RCC 7860 (cell line): ENCODE data around the gene ATP1A1.
A peak's percentile ranks its signal among the peaks of the same experiment; 100 is the strongest.

Source experiments
- DNase-seq: peaks from one replicate; pipeline ENCODE4 v3.0.0-alpha.2; 2015; ENCODE audit warnings: low spot score
- FAIRE-seq: peaks from 2 replicates; lab custom pipeline; 2012; peaks lifted over from hg19 to GRCh38; lab: Jason Lieb, UNC

Gene ATP1A1

DNA sequence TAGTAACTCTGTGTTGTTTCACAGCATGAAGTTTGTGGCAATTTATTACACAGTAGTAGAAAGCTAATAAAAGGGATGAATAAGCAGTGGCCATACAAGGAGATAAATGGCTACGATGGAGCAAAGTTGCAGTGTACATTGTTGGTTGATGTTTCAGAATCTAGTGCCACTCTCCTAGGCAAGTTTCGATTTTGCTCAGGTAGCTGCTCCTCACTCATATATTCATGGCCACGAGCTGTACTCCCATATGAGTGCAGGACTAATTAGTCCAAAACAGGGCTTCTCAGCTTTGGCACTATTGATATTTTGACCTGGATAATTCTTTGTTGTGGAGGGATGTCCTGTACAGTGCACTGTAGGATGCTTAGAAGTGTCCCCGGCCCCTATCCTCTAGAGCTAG is 30.0 kb upstream of the ATP1A1 start:
- DNase-seq, result no peak
- FAIRE-seq, result no peak

DNA sequence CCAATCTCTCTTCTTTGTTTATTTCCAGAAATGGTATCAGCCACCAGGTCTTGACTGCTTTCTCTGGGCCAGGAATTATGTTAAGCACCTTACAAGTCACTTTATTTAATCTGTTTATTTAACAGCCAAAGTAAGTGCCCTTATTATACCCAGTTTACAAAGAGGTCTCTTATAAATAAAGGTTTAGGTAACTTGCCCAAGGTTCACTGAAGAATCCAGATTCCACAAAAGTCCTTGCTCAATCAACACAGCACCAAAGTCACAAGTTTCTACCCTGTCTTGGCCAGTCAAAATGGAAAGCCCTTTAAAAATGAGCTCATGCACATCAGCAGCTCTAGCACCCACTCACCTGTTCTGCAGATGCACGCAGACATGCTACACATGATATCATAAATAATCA is 28.0 kb upstream of the ATP1A1 start:
- no peak for DNase-seq
- FAIRE-seq, result no peak

DNA sequence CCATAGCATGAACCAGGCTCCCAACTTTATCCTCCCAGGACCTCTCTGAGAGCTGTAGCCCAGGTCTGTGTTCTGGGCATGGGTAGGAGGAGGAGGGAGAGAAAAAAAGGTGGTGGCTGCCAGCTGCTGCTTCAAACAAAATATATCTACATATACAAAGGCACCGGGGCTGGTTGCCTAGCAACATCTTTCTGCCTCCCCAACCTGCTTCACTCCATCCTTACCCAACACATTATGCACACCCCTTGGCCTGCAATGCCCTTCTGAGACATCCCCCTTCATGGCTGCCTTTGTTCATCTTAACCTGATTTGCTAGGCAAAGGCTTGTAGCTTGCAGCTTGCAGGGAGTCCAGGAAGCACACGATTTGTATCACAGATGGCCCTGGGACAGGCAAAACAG is 27.2 kb upstream of the ATP1A1 start:
- DNase-seq, result no peak
- FAIRE-seq, result no peak

DNA sequence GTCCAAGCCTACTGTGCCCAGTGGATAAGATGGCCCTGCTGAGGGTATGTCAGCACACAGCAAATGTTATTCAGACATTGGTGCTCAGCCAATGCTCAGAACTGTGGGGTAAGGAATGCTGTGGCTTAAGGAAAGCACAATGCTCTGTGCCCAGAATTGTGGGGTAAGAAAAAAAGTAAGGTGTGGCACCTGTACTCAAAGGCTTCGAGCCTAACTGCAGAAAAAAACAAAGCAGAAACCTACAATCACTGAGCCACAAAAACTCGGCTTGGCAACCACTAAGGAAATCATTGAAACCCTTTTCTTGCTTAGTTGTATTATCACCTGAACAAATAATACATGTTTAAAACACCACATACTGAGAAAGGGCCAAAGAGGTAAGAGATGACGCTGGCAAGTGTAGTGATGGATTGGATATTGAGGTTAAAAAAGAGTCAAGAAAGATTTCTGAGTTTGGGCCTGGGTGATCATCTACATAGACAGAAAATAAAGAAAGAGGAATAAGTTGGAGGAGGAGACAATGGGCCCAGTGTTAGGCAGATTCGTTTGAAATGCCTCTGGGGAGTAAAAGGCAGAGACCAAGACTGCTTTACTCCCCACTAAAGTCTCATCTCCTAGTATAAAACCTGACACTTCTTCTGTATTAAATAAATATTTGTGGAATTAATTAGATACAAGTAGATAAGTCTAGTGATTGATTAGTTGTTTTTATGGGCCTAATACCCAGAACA is 25.9 kb upstream of the ATP1A1 start:
- DNase-seq, result no peak
- no peak for FAIRE-seq

DNA sequence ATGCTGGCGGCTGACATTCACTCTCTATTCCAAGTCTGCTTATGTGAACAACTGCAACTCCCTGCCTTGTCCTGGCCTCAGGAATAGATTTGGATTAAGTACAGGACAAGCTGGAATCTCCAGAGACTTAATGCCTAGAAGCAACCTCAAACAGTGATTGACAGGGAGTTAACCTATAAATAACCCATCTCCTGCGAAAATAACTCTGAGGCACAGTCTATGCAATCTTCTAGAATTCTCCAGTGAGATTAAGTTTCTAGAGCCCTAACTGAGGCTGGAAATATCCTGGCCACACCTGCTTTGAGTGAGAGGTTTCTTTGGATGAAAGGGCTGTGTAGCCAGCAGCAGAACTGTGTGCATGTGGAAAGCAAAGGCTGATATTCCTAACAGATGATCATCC is 25.3 kb upstream of the ATP1A1 start:
- no peak for FAIRE-seq
- no peak for DNase-seq

DNA sequence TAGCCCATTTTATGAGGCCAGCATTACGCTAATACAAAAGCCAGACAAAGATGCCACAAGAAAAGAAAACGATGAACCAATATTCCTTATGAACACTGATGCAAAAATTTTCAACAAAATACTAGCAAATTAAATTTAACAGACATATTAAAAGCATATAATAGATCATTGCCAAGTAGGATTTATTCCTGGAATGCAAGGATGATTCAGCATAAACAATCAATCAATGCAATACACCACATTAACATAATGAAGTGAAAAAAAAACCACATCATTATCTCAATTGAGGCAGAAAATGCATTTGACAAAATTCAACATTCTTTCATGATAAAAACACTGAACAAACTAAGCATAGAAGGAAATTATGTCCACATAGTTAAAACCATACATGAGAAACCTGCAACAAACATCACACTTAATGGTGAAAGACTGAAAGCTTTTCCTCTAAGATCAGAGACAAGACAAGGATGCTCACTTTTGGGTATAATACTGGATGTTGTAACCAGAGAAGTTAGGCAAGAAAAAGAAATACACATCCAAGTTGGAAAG is 22.9 kb upstream of the ATP1A1 start:
- DNase-seq, result no peak
- no peak for FAIRE-seq

DNA sequence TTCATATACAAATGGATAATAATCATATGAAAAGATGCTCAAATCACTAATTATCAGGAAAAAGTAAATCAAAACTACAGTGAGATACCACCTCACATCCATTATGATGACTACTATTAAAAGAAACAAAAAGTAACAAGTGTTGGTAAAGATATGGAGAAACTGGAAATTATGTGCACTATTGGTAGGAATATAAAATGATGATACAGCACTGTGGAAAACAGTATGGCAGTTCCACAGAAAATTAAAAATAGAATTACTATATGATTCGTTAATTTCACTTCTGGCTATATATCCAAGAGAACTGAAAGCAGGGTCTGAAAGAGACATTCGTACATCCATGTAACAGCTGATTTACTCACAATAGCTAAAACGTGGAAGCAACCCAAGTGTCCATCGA is 21.1 kb upstream of the ATP1A1 start:
- no peak for DNase-seq
- no peak for FAIRE-seq

DNA sequence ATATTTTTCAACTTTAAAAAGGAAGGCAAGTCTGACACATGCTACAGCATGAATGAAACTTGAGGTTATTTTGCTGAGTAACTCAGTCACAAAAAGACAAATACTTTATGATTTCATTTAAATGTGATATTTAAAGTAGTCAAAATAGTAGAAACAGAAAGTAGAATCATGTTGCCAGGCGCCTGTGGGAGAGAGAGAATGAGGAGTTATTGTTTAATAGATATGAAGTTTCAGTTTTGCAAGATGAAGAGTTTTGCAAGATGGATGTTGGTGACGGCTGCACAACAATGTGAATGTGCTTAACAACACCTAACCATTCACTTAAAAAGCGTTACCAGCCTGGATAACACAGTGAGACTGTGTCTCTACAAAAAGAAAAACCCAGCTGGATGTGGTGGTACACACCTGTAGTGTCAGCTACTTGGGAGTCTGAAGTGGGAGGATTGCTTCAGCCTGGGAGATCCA is 20.7 kb upstream of the ATP1A1 start:
- no peak for DNase-seq
- no peak for FAIRE-seq

DNA sequence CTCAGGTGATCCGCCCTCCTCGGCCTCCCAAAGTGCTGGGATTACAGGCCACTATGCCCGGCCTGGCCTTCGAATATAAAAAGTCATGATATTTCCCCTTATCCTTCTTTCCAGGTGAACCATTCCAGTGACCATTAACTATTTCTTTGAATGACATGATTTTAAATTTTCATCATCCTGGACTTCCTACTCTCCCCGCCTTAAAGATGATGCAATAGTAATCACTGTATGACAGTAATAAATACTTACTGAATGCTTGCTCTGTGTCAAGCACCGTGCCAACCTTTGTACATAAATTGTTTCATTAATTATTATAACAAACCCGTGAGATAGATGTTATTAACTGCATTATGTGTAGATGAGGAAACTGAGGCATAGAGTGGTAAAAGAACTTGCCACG is 19.9 kb upstream of the ATP1A1 start:
- no peak for DNase-seq
- no peak for FAIRE-seq

DNA sequence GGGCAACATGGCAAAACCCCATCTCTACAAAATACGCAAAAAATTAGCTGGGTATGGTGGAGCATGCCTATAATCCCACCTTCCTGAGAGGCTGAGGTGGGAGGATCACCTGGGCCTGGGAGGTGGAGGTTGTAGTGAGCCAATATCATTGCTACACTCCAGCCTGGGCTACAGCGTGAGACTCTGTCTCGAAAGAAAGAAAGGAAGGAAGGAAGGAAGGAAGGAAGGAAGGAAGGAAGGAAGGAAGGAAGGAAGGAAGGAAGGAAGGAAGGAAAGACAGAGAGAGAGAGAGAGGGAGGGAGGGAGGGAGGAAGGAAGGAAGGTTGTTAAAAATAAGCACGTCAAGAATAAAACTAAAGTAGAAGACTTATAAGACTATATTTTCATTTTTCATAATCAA is 17.0 kb upstream of the ATP1A1 start:
- DNase-seq, result no peak
- no peak for FAIRE-seq

DNA sequence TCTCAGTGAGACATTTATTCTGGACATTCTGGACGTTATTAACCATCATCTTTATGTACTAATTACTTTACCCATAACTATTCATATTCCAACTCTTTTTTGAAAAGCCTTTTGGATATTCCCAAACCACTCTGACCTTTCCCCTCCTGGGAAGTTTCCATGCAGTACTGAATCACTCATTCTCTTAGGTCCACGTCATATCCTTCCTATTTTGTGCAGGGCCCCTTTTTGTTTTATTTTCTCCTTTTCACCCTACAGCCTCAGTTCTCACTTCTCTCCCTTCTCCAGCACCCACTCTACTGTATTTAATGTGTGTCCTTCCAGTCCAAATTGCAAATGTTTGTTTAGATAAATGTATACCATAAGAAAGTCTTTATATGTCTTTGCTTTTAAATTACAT is 16.4 kb upstream of the ATP1A1 start:
- no peak for DNase-seq
- no peak for FAIRE-seq

DNA sequence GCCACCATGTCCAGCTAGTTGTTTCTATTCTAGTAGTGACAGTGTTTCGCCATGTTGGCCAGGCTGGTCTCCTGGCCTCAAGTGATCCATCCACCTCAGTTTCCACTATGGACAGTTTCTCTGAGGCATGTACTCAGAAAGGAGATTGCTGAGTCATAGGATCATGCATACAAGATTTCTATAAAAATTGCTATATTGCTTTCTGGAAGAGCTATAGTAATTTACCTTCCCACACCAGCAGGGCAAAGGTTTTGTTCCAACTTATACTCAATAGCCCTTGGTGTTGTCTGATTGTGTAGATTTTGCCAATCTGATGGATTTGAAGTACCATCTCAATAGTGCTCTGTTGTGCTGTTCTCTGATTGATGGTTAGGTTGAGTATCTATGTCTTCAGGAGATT is 15.6 kb upstream of the ATP1A1 start:
- DNase-seq, result no peak
- no peak for FAIRE-seq

DNA sequence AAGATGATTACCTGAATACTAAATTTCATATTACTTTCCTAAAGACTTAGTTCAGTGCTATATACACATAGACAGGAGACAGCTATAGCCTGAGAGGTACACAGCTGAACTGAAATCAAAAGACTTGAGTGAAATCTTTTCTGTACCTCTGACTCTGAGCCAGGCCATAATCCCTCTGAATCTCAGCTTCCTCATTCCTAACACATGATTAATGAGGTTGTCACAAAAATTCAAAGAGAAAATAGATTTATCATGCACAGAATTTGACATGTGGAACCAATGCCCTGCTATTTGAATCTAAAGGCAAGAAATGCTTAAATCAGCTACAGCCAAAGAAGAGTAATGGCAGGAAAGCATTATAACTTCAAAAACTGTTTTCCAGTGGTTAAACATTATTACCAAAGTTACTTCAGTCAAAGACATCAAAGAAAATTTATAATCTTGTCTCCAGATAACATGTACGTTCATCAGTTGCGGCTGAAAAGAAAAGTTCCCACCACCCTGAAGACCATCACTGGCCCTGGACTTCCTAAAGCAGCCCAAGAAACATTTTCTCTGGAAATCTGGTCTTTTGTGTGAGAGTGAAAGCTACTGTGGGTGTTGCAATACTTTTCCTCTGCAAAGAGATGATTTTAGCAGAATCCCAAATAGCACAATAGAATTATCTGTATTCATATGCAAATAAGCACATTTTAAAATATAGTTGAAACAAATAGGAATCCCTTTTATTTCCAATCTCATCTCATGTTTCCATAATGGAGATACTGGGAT is 13.8 kb upstream of the ATP1A1 start:
- peak; percentile 27 for DNase-seq
- FAIRE-seq, result peak; percentile 43

DNA sequence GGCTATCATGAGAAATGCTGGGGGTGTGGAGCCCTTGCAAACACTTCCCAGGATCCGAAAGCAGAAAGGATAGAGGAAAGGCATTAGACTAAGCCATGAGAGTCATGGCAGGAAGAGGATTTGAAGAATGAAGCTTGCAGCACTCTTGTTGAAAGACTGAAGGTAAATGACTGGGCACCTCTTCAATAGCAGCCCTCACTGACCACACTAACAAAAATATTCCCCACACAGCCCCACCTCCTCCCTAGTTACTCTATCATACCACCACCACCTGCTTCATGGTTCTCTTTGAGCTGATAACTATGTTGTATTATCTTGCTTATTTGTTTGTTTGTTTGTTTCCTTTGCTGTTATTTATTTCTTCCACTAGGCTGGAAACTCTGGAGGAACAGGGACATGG is 13.2 kb upstream of the ATP1A1 start:
- no peak for FAIRE-seq
- no peak for DNase-seq

DNA sequence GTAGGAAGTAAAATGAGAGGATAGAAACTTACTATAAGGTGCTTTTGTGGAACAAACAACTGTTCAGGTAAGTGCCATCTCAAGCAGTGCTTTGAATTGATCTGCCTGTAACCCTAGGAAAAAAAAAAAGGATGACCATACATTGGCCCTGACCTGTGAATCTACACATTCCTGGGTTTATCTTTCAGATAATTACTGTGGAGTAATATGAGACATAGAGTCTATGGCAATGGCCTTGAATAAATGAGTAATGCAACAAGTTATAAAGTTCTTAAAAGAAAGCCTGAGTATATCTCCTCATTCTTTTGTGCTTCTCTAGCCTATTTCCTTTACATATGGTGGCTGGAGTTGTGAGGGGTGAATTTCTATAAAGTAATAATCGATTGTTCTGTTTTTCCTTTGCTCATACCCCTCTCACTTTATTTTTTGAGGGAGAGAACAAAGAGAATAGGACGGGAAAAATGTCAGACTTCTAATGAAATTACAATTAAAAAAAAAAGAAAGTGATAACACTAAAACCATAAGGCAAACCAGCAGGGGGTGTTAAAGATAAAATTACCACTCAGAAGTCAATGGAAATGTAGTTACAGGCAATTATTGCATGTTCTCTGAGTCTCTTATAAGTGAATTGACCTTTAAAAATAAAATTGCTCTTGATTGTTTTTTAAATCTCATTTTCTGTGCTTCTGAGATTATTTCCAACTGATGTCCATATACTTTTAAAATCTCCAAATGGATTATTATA is 12.4 kb upstream of the ATP1A1 start:
- FAIRE-seq (no peak), DNase-seq (no peak)

DNA sequence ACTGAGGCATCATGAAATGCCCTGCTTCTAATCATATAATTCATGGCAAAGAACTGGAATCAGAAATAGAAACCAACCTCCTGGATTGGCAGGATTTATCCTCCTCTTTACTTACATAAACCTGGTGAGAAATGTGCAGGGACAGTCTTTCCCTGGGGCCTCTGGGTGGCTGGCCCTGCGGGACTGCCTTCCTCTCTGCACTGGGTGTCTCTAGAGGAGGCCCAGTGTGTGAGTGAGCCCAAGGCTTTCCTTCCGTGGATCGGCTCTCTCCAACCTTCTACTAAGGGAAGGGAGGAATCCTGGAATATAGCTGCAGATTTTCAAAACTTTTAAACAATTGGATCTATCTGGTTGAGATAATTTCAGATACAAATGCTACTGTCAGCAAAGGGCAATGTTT is 11.4 kb upstream of the ATP1A1 start:
- DNase-seq, result no peak
- no peak for FAIRE-seq

DNA sequence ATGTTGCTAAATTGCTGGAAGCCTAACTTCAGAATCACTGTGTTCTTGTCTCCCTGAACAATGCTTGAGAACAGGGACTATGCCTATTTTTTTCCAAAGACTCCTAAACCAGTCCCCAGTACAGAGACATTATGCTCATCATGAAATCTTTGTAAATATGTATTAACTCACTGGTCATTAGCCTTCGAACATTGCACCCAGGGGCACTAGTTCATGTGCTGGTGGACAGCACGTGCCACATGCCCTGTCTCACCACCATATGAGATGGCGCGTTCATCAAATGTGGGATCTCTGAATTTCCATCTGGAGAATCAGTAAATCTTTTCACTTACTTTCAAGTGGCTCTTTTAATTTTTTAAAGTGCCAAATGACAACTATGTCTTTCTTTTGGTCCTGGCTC is 11.0 kb upstream of the ATP1A1 start:
- no peak for DNase-seq
- no peak for FAIRE-seq

DNA sequence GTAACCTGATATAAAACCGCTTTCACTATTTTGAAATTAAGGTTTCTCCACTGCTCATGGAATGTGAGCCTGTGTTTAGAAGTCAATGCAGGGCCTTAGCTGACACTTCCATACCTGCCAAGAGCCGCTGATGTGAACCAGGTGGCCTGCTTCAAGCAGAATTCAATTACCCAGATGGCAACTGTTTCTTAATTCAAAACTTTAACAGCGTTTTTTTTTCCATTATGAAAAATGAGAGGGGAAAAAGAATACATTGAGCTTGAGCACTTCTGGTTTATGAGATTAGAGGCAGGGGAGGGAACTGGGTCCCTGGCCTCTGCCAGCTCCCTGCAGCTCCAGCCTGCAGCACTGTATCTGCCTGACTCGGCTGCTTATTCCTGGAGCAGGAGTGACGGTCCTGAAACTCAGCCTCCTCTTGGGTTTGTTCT is 7.7 kb upstream of the ATP1A1 start:
- FAIRE-seq (no peak), DNase-seq (no peak)

DNA sequence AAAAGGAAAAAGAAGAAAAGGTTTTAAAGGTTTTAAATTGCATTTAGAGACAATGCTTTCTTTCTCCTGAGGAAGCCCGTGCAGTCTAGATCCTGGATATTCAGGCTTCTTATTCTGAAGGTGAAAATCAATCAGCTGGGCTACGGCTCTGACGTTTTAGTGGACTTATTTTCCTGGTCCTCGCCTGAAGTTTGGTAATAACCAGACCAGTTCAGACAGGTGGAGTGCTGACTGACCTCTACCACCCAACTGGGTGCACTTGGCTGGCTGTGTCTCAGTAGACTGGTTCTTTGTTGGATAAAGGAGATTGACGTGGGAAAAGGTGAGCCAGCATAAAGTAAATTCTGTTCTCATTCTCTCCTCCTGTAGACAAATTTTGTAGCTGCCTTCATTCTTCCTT is 7.2 kb upstream of the ATP1A1 start:
- FAIRE-seq (no peak), DNase-seq (no peak)

DNA sequence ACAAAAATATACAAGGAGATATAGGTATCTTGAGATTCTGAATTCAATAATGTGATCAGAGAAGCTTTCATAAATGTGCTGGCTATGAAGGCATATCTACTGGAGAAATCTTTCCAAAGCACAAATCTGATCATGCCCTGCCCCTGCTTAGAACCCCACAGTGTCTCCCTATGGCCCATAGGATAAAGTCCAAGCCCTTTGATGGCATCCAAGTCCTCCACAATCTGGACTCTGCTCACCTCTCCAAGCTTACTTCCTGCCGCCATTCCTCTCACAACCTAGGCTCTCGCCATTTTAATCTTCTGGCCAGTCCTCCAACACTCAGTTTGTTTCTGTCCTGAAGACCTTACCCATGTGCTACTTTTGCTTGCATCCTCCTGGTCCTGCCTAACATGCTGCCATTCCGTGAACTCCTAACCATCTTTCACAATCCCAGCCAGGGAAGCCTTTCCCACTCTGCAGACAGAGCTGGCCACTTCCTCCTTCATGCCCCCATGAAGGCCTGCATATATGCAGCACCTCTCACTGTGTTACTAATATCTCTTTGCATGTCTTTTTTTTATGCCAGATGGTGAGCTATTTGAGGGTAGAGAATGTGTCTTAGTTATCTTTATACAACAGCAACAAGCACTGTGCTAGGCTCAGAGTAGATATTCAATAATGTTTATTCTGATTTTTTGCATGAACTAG is 5.6 kb upstream of the ATP1A1 start:
- no peak for FAIRE-seq
- DNase-seq, result no peak

DNA sequence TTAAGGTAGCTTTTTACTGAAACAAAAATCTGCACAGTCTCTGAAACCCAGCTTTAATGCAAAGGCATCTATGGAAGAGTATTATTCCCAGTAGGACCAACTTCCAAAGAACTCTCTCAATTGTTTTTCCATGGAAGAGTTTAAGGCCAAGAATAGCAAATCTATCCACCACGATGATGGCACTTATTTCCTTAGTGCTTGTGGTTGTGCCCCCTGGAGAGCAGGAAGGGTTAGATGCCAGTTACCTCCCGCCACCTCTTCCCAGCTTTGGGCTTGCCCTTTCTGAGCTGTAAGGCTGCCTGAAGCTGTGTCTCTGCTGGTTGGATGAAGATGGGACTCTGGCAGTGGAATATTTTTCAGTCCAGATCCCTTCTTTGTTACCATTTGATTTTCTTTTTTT is 4.8 kb upstream of the ATP1A1 start:
- DNase-seq, result no peak
- no peak for FAIRE-seq
